GM20000 (cell line): ENCODE results near the gene BAZ1A.

Experiments
- DNase-seq: peaks from one replicate; pipeline ENCODE4 v3.0.0; 2012; ENCODE audit warnings: low spot score
- TF ChIP-seq, protein P1 (sequence below): IDR thresholded peaks from 2 replicates; pipeline ENCODE4 v1.5.1; 2012; ENCODE audit warnings: mild to moderate bottlenecking, control low read depth; ENCODE audit errors: extremely low read depth, missing control alignments

BAZ1A gene

DNA sequence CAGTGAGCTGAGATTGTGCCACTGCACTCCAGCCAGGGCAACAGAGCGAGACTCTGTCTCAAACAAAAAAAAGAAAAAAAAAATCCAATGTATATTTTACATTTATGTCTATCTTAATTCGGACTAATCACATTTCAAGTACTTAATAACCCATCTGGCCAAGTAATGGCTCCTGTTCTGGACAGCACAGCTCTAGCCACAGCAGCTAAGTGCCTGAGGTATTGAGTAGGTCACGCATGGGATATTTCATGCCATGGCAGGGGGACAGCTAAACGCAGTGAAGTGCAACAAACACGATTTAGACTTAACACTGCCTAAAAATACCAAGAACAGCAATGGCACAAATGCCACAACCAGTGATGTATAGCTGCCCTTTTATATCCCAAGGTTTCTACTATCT is 8.0 kb downstream of the BAZ1A start:
- no peak for DNase-seq
- TF ChIP-seq, protein P1, sequence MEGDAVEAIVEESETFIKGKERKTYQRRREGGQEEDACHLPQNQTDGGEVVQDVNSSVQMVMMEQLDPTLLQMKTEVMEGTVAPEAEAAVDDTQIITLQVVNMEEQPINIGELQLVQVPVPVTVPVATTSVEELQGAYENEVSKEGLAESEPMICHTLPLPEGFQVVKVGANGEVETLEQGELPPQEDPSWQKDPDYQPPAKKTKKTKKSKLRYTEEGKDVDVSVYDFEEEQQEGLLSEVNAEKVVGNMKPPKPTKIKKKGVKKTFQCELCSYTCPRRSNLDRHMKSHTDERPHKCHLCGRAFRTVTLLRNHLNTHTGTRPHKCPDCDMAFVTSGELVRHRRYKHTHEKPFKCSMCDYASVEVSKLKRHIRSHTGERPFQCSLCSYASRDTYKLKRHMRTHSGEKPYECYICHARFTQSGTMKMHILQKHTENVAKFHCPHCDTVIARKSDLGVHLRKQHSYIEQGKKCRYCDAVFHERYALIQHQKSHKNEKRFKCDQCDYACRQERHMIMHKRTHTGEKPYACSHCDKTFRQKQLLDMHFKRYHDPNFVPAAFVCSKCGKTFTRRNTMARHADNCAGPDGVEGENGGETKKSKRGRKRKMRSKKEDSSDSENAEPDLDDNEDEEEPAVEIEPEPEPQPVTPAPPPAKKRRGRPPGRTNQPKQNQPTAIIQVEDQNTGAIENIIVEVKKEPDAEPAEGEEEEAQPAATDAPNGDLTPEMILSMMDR = no peak

- DNase-seq = no peak
- TF ChIP-seq, protein P1 = no peak
Observed at GRCh38 chr14:34865889-34866574, 9.1 kb downstream of the BAZ1A start.

GRCh38 chr14:34863844-34864243 is 11.3 kb downstream of the BAZ1A start:
- TF ChIP-seq, protein P1 = no peak
- no peak for DNase-seq

DNA sequence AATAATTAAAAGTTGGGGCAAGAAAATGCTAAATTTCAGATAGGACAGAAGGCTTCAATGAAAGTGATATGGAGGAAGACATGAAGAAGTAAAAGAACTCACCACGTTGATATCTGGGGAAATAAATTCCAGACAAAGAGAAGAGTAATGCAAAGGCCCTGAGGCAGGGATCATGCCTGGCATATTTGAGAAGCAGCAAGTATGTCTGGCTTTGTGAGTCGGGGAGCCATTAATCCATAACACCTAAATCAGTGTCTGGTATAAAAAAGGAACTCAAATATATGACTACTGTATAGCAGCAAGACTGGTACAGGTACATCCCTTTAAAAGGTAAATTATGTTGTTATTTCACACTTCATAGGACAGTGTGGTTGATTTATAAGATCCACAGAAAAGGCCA is 16.4 kb downstream of the BAZ1A start:
- TF ChIP-seq, protein P1 = no peak
- no peak for DNase-seq

- TF ChIP-seq, protein P1 = no peak
- DNase-seq = no peak
Observed at GRCh38 chr14:34857689-34858449, 17.3 kb downstream of the BAZ1A start.

- TF ChIP-seq, protein P1 = no peak
- DNase-seq = no peak
Observed at GRCh38 chr14:34853041-34853440, 22.1 kb downstream of the BAZ1A start.

- no peak for DNase-seq
- TF ChIP-seq, protein P1 = no peak
Observed at GRCh38 chr14:34851395-34851794, 23.8 kb downstream of the BAZ1A start.
